K562 (cell line): ENCODE results near the gene KLHL35. TPM values are rescaled to one million over a fixed set of nuclear protein-coding genes. Genes with fewer than 3 reads are reported as not detected.

Experiments
- BRF1 ChIP-seq: IDR thresholded peaks from 3 replicates; pipeline ENCODE4 v1.6.1; 2011; ENCODE audit warnings: borderline replicate concordance, mild to moderate bottlenecking; ENCODE audit not compliant: insufficient read length; ENCODE audit errors: extremely low read depth
- CEBPB ChIP-seq: fragments of 450-650 bp; IDR thresholded peaks from 2 replicates; pipeline ENCODE4 v1.6.1; 2016; ENCODE audit warnings: missing genetic modification characterization, missing compliant biosample characterization
- DIDO1 ChIP-seq: fragments of 450-650 bp; IDR thresholded peaks from 2 replicates; pipeline ENCODE4 v1.6.1; 2016; ENCODE audit warnings: low read depth, missing biosample characterization, missing genetic modification characterization
- DLX4 ChIP-seq: fragments of 250-450 bp; sonication (Bioruptor Pico); IDR thresholded peaks from 2 replicates; pipeline ENCODE4 v1.6.1; 2021; ENCODE audit warnings: mild to moderate bottlenecking
- EZH2 ChIP-seq: IDR thresholded peaks from 2 replicates; pipeline ENCODE4 v1.6.1; 2012; ENCODE audit warnings: low read depth, mild to moderate bottlenecking, inconsistent platforms, low read length, borderline replicate concordance
- HDAC6 ChIP-seq: IDR thresholded peaks from 2 replicates; pipeline ENCODE4 v1.6.1; 2012; ENCODE audit warnings: low read depth, mild to moderate bottlenecking, control low read depth, inconsistent platforms, low read length, moderate library complexity
- HSF4 ChIP-seq: fragments of 250-450 bp; sonication (Bioruptor Pico); IDR thresholded peaks from 2 replicates; pipeline ENCODE4 v2.1.2; 2022; ENCODE audit warnings: mild to moderate bottlenecking, moderate library complexity, borderline replicate concordance
- KLF16 ChIP-seq: IDR thresholded peaks from 2 replicates; pipeline ENCODE4 v1.6.1; 2016; ENCODE audit warnings: antibody characterized with exemption
- L3MBTL2 ChIP-seq: fragments of 450-650 bp; IDR thresholded peaks from 2 replicates; pipeline ENCODE4 v1.6.1; 2016; ENCODE audit warnings: mild to moderate bottlenecking, moderate library complexity
- MAFG ChIP-seq: fragments of 450-650 bp; conservative IDR thresholded peaks from 2 replicates; pipeline ENCODE4 v1.6.1; 2016; ENCODE audit warnings: missing genetic modification characterization, missing compliant biosample characterization
- NR2C1 ChIP-seq, 2 experiments: fragments of 450-650 bp; IDR thresholded peaks; 2 replicates each; pipeline ENCODE4 v1.6.1; 2017; ENCODE audit warnings: mild to moderate bottlenecking in 2 of 2, antibody characterized with exemption in 1 of 2, inconsistent platforms in 1 of 2, missing compliant biosample characterization in 1 of 2, missing genetic modification characterization in 1 of 2
- POLR3G ChIP-seq: IDR thresholded peaks from 2 replicates; pipeline ENCODE4 v1.6.1; 2011; ENCODE audit not compliant: insufficient read length, insufficient replicate concordance; ENCODE audit errors: extremely low read depth
- PREB ChIP-seq: sonication (generic); formaldehyde crosslinking; IDR thresholded peaks from 2 replicates; pipeline ENCODE4 v1.8.1; 2023; ENCODE audit warnings: mild to moderate bottlenecking, missing genetic modification reagents
- RAD51 ChIP-seq: fragments of 450-650 bp; IDR thresholded peaks from 2 replicates; pipeline ENCODE4 v1.7.1; 2016; ENCODE audit warnings: low read depth, mild to moderate bottlenecking, borderline replicate concordance
- SAP30 ChIP-seq: fragments of 200-600 bp; sonication (generic); IDR thresholded peaks from 2 replicates; pipeline ENCODE4 v1.6.1; 2012; ENCODE audit warnings: borderline replicate concordance, low read depth, mild to moderate bottlenecking, moderate library complexity, low read length, control low read depth, inconsistent platforms; ENCODE audit not compliant: insufficient read depth, poor library complexity, severe bottlenecking
- TEAD2 ChIP-seq: fragments of 450-650 bp; IDR thresholded peaks from 2 replicates; pipeline ENCODE4 v1.6.1; 2016; ENCODE audit warnings: missing genetic modification characterization, control low read depth, missing compliant biosample characterization
- TOE1 ChIP-seq, 2 experiments: fragments of 450-650 bp in 1 of 2; sonication (generic) in 1 of 2; formaldehyde crosslinking in 1 of 2; IDR thresholded peaks; 2 replicates each; pipeline versions ENCODE4 v1.7.1 to v1.8.0; 2016 to 2022; ENCODE audit warnings: borderline replicate concordance in 2 of 2, mild to moderate bottlenecking in 2 of 2, antibody characterized with exemption in 1 of 2, inconsistent platforms in 1 of 2, low read depth in 1 of 2, missing genetic modification reagents in 1 of 2, moderate library complexity in 1 of 2
- ZFP30 ChIP-seq: fragments of 250-450 bp; sonication (Bioruptor Pico); IDR thresholded peaks from 2 replicates; pipeline ENCODE4 v1.8.0; 2022; ENCODE audit warnings: moderate library complexity, mild to moderate bottlenecking, inconsistent platforms, borderline replicate concordance
- ZFP91 ChIP-seq: sonication (generic); formaldehyde crosslinking; IDR thresholded peaks from 2 replicates; pipeline ENCODE4 v1.8.0; 2022; ENCODE audit warnings: mild to moderate bottlenecking, missing genetic modification reagents
- ZNF23 ChIP-seq: fragments of 250-450 bp; sonication (Bioruptor Pico); IDR thresholded peaks from 2 replicates; pipeline ENCODE4 v1.4.0; 2020; ENCODE audit warnings: mild to moderate bottlenecking
- ZNF324 ChIP-seq: fragments of 250-450 bp; sonication (Bioruptor Pico); IDR thresholded peaks from 2 replicates; pipeline ENCODE4 v1.4.0; 2020; ENCODE audit warnings: mild to moderate bottlenecking
- ZNF668 ChIP-seq: fragments of 250-450 bp; sonication (Bioruptor Pico); IDR thresholded peaks from 2 replicates; pipeline ENCODE4 v1.8.0; 2022; ENCODE audit warnings: mild to moderate bottlenecking, inconsistent platforms
- polyA plus RNA-seq, 8 experiments: library from polyadenylated mRNA; depleted of rRNA in 4 of 8; stranded (reverse) in 5 of 8; unstranded in 3 of 8; fragments of >200 nt; fragmentation: Nextera tagmentation in 2 of 8; fragmentation: Illumina TruSeq in 1 of 8; extraction: Ambion mirVana in 2 of 8; extraction: Trizol in 1 of 8; gene quantifications; 2 replicates each; pipeline versions ENCODE4 v1.2.1 to v1.2.3, GENCODE V29; 2011 to 2014; ENCODE audit warnings: inconsistent platforms in 1 of 8, missing spikeins in 1 of 8
- total RNA-seq, 7 experiments: library from RNA; depleted of rRNA in 6 of 7; stranded (reverse); fragments of >200 nt in 6 of 7; fragmentation: Illumina TruSeq in 2 of 7; extraction: Trizol in 2 of 7; gene quantifications; 2 replicates each; pipeline versions ENCODE4 v1.2.1 to v1.2.3, GENCODE V29; 2011 to 2021; ENCODE audit warnings: low replicate concordance in 1 of 7

The KLHL35 gene
- total and polyA plus RNA-seq, 9 of the 15 experiments (the other 6 are each of a cell fraction or from before 2014, with no cell fraction given), result not detected

- TF ChIP-seq KLF16 (no peak), ZNF23 (CRISPR knock-in tag) (no peak), TOE1 (IDR thresholded peaks at IDR 0.05; ENCODE audit: borderline replicate concordance) (no peak), TOE1 (CRISPR knock-in tag; IDR thresholded peaks at IDR 0.05; ENCODE audit: borderline replicate concordance, low read depth) (no peak), RAD51 (peak; percentile 43; the same call in 1 of the 2 replicates), POLR3G (no peak), DIDO1 (tag) (no peak), ZNF668 (no peak), HDAC6 (no peak), BRF1 (no peak), MAFG (tag) (peak; percentile 98), SAP30 (no peak), CEBPB (tag) (peak; percentile 97), HSF4 (no peak), L3MBTL2 (peak; percentile 58; the same call in 1 of the 2 replicates), DLX4 (no peak), ZNF324 (no peak), EZH2 (no peak), ZFP91 (CRISPR knock-in tag) (no peak), ZFP30 (CRISPR knock-in tag) (no peak), PREB (CRISPR knock-in tag) (no peak), TEAD2 (tag) (no peak), NR2C1 (IDR thresholded peaks at IDR 0.05) (no peak; the same call in 1 of the 2 replicates), NR2C1 (tag; IDR thresholded peaks at IDR 0.05) (peak; percentile 64)
Observed at GRCh38 chr11:75480185-75481175, 47.5 kb upstream of the KLHL35 start (continued).
